ENCODE data around the gene MAP7D3. TPM values are rescaled to one million over a fixed set of nuclear protein-coding genes. Genes with fewer than 3 reads are reported as not detected.
"Not testable (repeated sequence)": the region's sequence is repeated elsewhere in the genome, so short reads cannot be mapped to it uniquely, and the experiment has no call there.

MAP7D3 gene
- polyA plus RNA-seq (2013, experiment 1 of 2), result 11.3 TPM
- 13.3 TPM for polyA plus RNA-seq (2013, experiment 2 of 2)

DNA sequence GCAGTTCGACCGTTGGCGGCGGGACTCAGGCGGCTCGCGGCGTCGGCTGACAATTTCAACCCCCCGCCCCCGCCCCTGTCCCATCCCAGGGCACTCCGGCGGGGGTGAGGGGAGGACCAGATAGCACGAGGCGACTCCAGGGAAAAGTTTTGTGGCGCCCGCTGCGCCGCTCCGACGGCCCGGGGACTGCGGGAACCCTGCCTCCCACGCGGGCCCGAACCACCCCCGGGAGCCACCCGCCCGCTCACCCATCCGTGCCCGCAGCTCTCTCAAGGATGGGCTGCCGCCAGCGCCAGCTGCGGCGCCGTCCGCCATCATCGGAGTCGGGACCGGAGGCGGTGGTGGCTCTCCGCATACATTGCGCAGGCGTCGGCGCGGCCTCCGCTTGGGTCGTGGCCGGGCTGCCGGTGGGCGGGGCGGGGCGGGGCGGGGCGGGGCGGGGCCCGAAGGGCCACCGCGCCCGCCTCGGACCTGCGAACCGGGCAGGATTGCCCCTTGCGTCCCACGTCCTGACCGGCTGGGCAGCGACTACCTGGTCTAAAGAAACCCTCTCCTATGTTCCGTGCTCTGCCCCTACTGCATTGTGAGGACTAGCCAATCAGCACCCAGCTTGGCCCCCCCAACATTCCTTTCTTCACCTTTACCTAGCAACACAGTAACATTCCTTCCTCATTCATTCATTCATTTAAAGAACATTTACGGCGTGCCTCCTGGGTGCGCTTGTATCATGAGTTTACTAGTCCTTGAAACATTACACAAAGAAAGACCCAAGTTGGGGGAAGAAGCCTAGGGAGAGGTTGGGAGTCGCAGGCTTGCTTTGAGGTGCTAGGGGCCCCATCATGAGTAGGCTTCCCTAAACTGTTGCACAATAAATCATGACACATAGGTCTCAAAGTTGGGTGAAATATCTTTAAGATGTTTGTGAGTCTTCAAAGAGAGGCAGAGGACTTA, at the start of gene MAP7D3:
Gene MAP7D3, minus strand, starts transcription at position 360 of the 951 bp plus-strand sequence. Its CDS starts 42 bp downstream, at position 318.
- peak within 1 kb of the TSS; percentile 57 for H3K4me3 ChIP-seq (ENCODE audit: extremely low read depth, insufficient read depth, low read length, poor library complexity, severe bottlenecking)
- WGBS, 2 experiments (ENCODE audit: insufficient coverage in 2 of 2), result 0% methylated on average over 8 to 13 of the region's 73 CpGs
- peaks cover 6% of the 10 kb centered on the region for H3K4me1 ChIP-seq (ENCODE audit: control insufficient read depth, insufficient read depth, low read length, poor library complexity, severe bottlenecking)
- no peak within 1 kb of the TSS for H3K27ac ChIP-seq (ENCODE audit: low read depth, low read length, severe bottlenecking)
- no peaks in the 10 kb centered on the region for H3K9me3 ChIP-seq (ENCODE audit: control insufficient read depth, low read length)
- H3K36me3 ChIP-seq (ENCODE audit: control insufficient read depth, insufficient read depth, low read length), result no peaks in the 10 kb centered on the region

- H3K4me1 ChIP-seq (ENCODE audit: control insufficient read depth, insufficient read depth, low read length, poor library complexity, severe bottlenecking); H3K9me3 ChIP-seq (ENCODE audit: control insufficient read depth, low read length); H3K27ac ChIP-seq (ENCODE audit: low read depth, low read length, severe bottlenecking); H3K4me3 ChIP-seq (ENCODE audit: extremely low read depth, insufficient read depth, low read length, poor library complexity, severe bottlenecking); H3K36me3 ChIP-seq (ENCODE audit: control insufficient read depth, insufficient read depth, low read length): not testable (repeated sequence)
- no CpG with 5 or more reads among the region's 4 CpGs for WGBS, 2 experiments (ENCODE audit: insufficient coverage in 2 of 2)
These were observed 49.5 kb upstream of the MAP7D3 start, which contains the start of gene ADGRG4 for GRCh38 chrX:136300721-136301120. ADGRG4 (plus strand) TSS chrX:136300963; CDS start chrX:136308778, 7,815 bp downstream.

DNA sequence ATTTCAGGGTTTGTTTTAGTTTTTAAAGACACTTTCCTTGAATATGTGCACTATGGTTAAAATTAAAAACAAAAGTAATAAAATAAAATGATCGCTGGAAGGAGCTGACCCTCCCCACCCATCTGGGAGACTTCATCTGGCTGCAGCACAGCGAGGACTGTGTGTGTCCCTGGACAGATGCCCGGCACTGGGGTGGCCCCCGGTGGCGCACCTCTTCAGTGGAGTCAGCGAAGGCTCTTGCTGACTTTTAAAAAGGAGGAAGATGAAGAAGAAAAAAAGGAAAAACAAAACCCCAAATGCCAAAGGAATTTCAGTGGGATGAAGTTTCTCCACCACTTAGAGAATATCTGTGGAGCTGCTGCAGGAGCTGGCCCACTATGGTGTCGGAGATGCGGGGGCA, 44.2 kb upstream of the MAP7D3 start:
- H3K4me3 ChIP-seq (ENCODE audit: extremely low read depth, insufficient read depth, low read length, poor library complexity, severe bottlenecking), result no peak overlapping the region
- no peak overlapping the region for H3K27ac ChIP-seq (ENCODE audit: low read depth, low read length, severe bottlenecking)
- H3K4me1 ChIP-seq (ENCODE audit: control insufficient read depth, insufficient read depth, low read length, poor library complexity, severe bottlenecking), result no peaks in the 10 kb centered on the region
- H3K9me3 ChIP-seq (ENCODE audit: control insufficient read depth, low read length), result no peaks in the 10 kb centered on the region
- no peaks in the 10 kb centered on the region for H3K36me3 ChIP-seq (ENCODE audit: control insufficient read depth, insufficient read depth, low read length)
- no CpG with 5 or more reads among the region's 8 CpGs for WGBS, 2 experiments (ENCODE audit: insufficient coverage in 2 of 2)

DNA sequence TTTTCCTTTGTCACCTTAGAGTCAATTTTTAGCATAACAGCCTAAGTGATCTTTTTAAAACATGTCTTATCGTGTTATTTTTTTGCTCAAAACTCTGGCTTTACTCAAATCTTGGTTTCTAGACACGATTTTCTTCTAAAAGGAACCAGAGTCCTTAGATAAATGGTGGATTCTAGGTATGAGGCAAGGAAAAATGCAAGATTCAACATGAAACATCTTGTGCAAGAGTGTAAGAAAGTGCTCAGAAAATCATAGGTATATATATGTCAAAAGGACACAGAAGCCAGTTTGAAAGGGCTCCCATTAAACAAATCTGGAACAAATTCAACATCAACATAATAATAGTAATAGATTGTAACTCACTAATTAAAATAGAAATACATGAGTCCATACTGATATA, 41.5 kb upstream of the MAP7D3 start:
- whole genome bisulfite sequencing, 2 experiments (ENCODE audit: insufficient coverage in 2 of 2), result 100% methylated on average over 1 of the region's 2 CpGs; no CpG with 5 or more reads in 1 of the 2 experiments
- Histone ChIP-seq H3K36me3 (ENCODE audit: control insufficient read depth, insufficient read depth, low read length) (no peaks in the 10 kb centered on the region), H3K4me1 (ENCODE audit: control insufficient read depth, insufficient read depth, low read length, poor library complexity, severe bottlenecking) (no peaks in the 10 kb centered on the region), H3K27ac (ENCODE audit: low read depth, low read length, severe bottlenecking) (no peak overlapping the region), H3K4me3 (ENCODE audit: extremely low read depth, insufficient read depth, low read length, poor library complexity, severe bottlenecking) (no peak overlapping the region), H3K9me3 (ENCODE audit: control insufficient read depth, low read length) (no peaks in the 10 kb centered on the region)

DNA sequence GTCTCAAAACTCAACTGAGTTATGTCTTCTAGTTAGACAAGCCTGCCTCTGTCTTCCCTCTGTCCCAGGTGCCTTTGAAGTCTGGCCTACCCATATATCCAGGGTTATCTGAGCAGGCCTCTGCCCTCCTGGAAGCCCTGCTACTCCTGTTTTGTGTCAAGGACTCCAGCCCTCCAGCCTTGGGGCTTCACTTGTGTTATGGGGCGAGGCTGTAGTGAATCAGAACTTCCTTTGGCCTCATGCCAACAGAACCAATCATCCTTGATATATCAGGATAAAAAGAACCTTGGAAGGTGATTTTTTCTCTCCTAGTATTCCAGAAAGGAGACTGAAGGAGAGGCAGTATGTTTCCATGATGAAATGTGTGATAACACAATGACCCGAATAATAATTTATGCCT, 40.6 kb upstream of the MAP7D3 start:
- 40% methylated on average over 1 of the region's 2 CpGs; no CpG with 5 or more reads in 1 of the 2 experiments for WGBS, 2 experiments (ENCODE audit: insufficient coverage in 2 of 2)
- H3K36me3 ChIP-seq (ENCODE audit: control insufficient read depth, insufficient read depth, low read length), result no peaks in the 10 kb centered on the region
- no peaks in the 10 kb centered on the region for H3K9me3 ChIP-seq (ENCODE audit: control insufficient read depth, low read length)
- H3K4me1 ChIP-seq (ENCODE audit: control insufficient read depth, insufficient read depth, low read length, poor library complexity, severe bottlenecking), result no peaks in the 10 kb centered on the region
- H3K4me3 ChIP-seq (ENCODE audit: extremely low read depth, insufficient read depth, low read length, poor library complexity, severe bottlenecking), result no peak overlapping the region
- H3K27ac ChIP-seq (ENCODE audit: low read depth, low read length, severe bottlenecking), result no peak overlapping the region

- H3K4me3 ChIP-seq (ENCODE audit: extremely low read depth, insufficient read depth, low read length, poor library complexity, severe bottlenecking); H3K36me3 ChIP-seq (ENCODE audit: control insufficient read depth, insufficient read depth, low read length); H3K9me3 ChIP-seq (ENCODE audit: control insufficient read depth, low read length); H3K4me1 ChIP-seq (ENCODE audit: control insufficient read depth, insufficient read depth, low read length, poor library complexity, severe bottlenecking); H3K27ac ChIP-seq (ENCODE audit: low read depth, low read length, severe bottlenecking): not testable (repeated sequence)
- WGBS, 2 experiments (ENCODE audit: insufficient coverage in 2 of 2), result 89% methylated on average over 3 of the region's 5 CpGs; no CpG with 5 or more reads in 1 of the 2 experiments
These were observed 35.2 kb upstream of the MAP7D3 start for GRCh38 chrX:136286375-136286774.

DNA sequence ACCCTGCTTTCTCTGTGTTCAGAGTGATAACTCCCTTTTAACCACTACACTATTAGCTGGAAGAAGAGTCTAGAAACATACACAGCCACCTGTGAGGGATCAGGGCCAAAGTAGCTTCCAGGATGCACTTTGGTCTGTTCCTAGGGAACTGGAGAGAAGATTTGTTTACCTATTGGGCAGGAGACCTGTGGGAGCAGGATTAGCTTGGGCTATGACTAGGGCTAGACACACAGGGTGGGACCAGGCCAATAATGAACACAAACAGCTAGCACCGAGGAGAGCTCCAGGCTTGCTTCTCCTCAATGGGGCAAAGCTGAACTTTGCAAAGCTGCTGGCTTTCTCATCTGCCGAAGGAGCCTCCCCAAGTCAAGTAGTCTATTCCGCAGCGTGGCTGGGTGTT, 24.4 kb upstream of the MAP7D3 start:
- 68 to 72% methylated on average over 3 to 4 of the region's 4 CpGs for WGBS, 2 experiments (ENCODE audit: insufficient coverage in 2 of 2)
- Histone ChIP-seq H3K4me1 (ENCODE audit: control insufficient read depth, insufficient read depth, low read length, poor library complexity, severe bottlenecking) (no peaks in the 10 kb centered on the region), H3K27ac (ENCODE audit: low read depth, low read length, severe bottlenecking) (no peak overlapping the region), H3K9me3 (ENCODE audit: control insufficient read depth, low read length) (no peaks in the 10 kb centered on the region), H3K4me3 (ENCODE audit: extremely low read depth, insufficient read depth, low read length, poor library complexity, severe bottlenecking) (no peak overlapping the region), H3K36me3 (ENCODE audit: control insufficient read depth, insufficient read depth, low read length) (no peaks in the 10 kb centered on the region)

GRCh38 chrX:136273986-136274385, 22.8 kb upstream of the MAP7D3 start:
- no peak overlapping the region for H3K27ac ChIP-seq (ENCODE audit: low read depth, low read length, severe bottlenecking)
- WGBS, 2 experiments (ENCODE audit: insufficient coverage in 2 of 2), result no CpG with 5 or more reads among the region's 1 CpG
- H3K4me1 ChIP-seq (ENCODE audit: control insufficient read depth, insufficient read depth, low read length, poor library complexity, severe bottlenecking), result no peaks in the 10 kb centered on the region
- no peak overlapping the region for H3K4me3 ChIP-seq (ENCODE audit: extremely low read depth, insufficient read depth, low read length, poor library complexity, severe bottlenecking)
- H3K9me3 ChIP-seq (ENCODE audit: control insufficient read depth, low read length), result no peaks in the 10 kb centered on the region
- no peaks in the 10 kb centered on the region for H3K36me3 ChIP-seq (ENCODE audit: control insufficient read depth, insufficient read depth, low read length)

DNA sequence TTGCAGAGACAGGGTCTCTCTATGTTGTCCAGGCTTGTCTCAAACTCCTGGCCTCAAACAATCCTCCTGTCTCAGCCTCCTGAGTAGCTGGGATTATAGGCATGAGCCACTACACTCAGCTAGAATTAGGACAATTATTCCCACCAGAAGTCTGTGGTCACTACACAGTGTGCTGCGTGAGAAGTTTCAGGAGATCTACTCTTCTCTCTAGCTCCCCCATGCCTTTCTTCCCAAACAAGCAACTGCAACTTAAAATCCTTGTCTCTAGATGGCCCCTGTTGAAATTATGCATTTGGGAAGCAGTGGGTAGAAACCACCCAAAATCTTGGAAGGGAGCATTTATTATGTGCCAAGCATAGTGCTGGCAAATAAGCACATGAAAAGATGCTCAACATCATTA, 21.1 kb upstream of the MAP7D3 start:
- H3K4me3 ChIP-seq (ENCODE audit: extremely low read depth, insufficient read depth, low read length, poor library complexity, severe bottlenecking), result no peak overlapping the region
- H3K9me3 ChIP-seq (ENCODE audit: control insufficient read depth, low read length), result no peaks in the 10 kb centered on the region
- no CpG with 5 or more reads among the region's 1 CpG for WGBS, 2 experiments (ENCODE audit: insufficient coverage in 2 of 2)
- H3K4me1 ChIP-seq (ENCODE audit: control insufficient read depth, insufficient read depth, low read length, poor library complexity, severe bottlenecking), result no peaks in the 10 kb centered on the region
- no peaks in the 10 kb centered on the region for H3K36me3 ChIP-seq (ENCODE audit: control insufficient read depth, insufficient read depth, low read length)
- H3K27ac ChIP-seq (ENCODE audit: low read depth, low read length, severe bottlenecking), result no peak overlapping the region

- H3K36me3 ChIP-seq (ENCODE audit: control insufficient read depth, insufficient read depth, low read length), result no peaks in the 10 kb centered on the region
- WGBS, 2 experiments (ENCODE audit: insufficient coverage in 2 of 2), result no CpG with 5 or more reads among the region's 1 CpG
These were observed 20.1 kb upstream of the MAP7D3 start for GRCh38 chrX:136271300-136271699.

GRCh38 chrX:136269921-136270320, 18.7 kb upstream of the MAP7D3 start:
- WGBS, 2 experiments (ENCODE audit: insufficient coverage in 2 of 2), result no CpG with 5 or more reads among the region's 1 CpG
- no peaks in the 10 kb centered on the region for H3K4me1 ChIP-seq (ENCODE audit: control insufficient read depth, insufficient read depth, low read length, poor library complexity, severe bottlenecking)
- no peaks in the 10 kb centered on the region for H3K36me3 ChIP-seq (ENCODE audit: control insufficient read depth, insufficient read depth, low read length)
- H3K9me3 ChIP-seq (ENCODE audit: control insufficient read depth, low read length), result no peaks in the 10 kb centered on the region
- H3K27ac ChIP-seq (ENCODE audit: low read depth, low read length, severe bottlenecking), result no peak overlapping the region
- H3K4me3 ChIP-seq (ENCODE audit: extremely low read depth, insufficient read depth, low read length, poor library complexity, severe bottlenecking), result no peak overlapping the region

More at GRCh38 chrX:136271300-136271699, 20.1 kb upstream of the MAP7D3 start:
- H3K4me3 ChIP-seq (ENCODE audit: extremely low read depth, insufficient read depth, low read length, poor library complexity, severe bottlenecking), result no peak overlapping the region
- no peak overlapping the region for H3K27ac ChIP-seq (ENCODE audit: low read depth, low read length, severe bottlenecking)
- no peaks in the 10 kb centered on the region for H3K4me1 ChIP-seq (ENCODE audit: control insufficient read depth, insufficient read depth, low read length, poor library complexity, severe bottlenecking)
- H3K9me3 ChIP-seq (ENCODE audit: control insufficient read depth, low read length), result no peaks in the 10 kb centered on the region
